VCaP (cell line): Measurements from ENCODE around the gene WDR70.
"Not testable (repeated sequence)": the region's sequence is repeated elsewhere in the genome, so short reads cannot be mapped to it uniquely, and the experiment has no call there.

Experiments
- H3K27ac ChIP-seq: fragments of 450-650 bp; 2 replicates; pipeline ENCODE4 v1.5.1; 2017
- CTCF ChIP-seq: fragments of 450-650 bp; conservative IDR thresholded peaks from 2 replicates; pipeline ENCODE4 v1.5.1; 2017; ENCODE audit warnings: mild to moderate bottlenecking, moderate library complexity

The WDR70 gene

GRCh38 chr5:37582202-37582601 is 203.1 kb downstream of the WDR70 start:
- TF ChIP-seq CTCF: no peak
- no peak overlapping the region for H3K27ac ChIP-seq

- H3K27ac ChIP-seq: not testable (repeated sequence)
Observed at GRCh38 chr5:37593292-37593691, 214.2 kb downstream of the WDR70 start.

- H3K27ac ChIP-seq: not testable (repeated sequence)
Observed at GRCh38 chr5:37594864-37595263, 215.7 kb downstream of the WDR70 start.

- no peak for TF ChIP-seq CTCF
- no peak overlapping the region for H3K27ac ChIP-seq
Observed at GRCh38 chr5:37598733-37599132, 219.6 kb downstream of the WDR70 start.

- no peak overlapping the region for H3K27ac ChIP-seq
- no peak for TF ChIP-seq CTCF
Observed at GRCh38 chr5:37601163-37601562, 222.0 kb downstream of the WDR70 start.

- TF ChIP-seq CTCF: no peak
- H3K27ac ChIP-seq: no peak overlapping the region
Observed at GRCh38 chr5:37603072-37603471, 224.0 kb downstream of the WDR70 start.

GRCh38 chr5:37604290-37604689 is 225.2 kb downstream of the WDR70 start:
- TF ChIP-seq CTCF: no peak
- no peak overlapping the region for H3K27ac ChIP-seq

- TF ChIP-seq CTCF: no peak
- no peak overlapping the region for H3K27ac ChIP-seq
Observed at GRCh38 chr5:37606148-37606547, 227.0 kb downstream of the WDR70 start.

- TF ChIP-seq CTCF: no peak
- no peak overlapping the region for H3K27ac ChIP-seq
Observed at GRCh38 chr5:37606632-37607248, 227.6 kb downstream of the WDR70 start.
